HUDEP-2 (cell line): ENCODE results near the gene ARHGAP22.

Experiments
- DNase-seq, 76 experiments: peaks; one replicate each; lab custom pipeline; 2025; ENCODE audit not compliant: unreplicated experiment in 76 of 76; lab: John Stamatoyannopoulos, UW

Gene ARHGAP22

DNA sequence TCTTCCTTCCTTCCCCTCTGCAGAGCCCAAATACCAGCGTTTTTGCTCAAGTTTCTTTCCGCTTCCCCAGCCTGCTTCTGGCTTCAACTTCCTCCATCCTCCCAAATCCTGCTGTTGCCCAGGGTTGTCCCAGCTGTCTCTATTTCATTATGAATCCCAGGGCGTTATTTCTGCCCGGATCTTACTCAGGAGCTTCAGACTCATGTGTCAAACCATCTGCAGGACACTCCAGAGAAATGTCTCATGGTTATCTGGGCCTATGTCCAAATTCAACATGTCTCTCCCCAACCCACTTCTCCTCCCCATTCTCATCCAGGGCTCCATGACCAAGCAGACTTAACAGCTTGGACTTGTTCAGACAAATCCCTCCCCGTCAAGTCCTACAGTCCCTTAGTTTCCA, 15.6 kb downstream of the ARHGAP22 start:
- DNase-seq = no peak

DNA sequence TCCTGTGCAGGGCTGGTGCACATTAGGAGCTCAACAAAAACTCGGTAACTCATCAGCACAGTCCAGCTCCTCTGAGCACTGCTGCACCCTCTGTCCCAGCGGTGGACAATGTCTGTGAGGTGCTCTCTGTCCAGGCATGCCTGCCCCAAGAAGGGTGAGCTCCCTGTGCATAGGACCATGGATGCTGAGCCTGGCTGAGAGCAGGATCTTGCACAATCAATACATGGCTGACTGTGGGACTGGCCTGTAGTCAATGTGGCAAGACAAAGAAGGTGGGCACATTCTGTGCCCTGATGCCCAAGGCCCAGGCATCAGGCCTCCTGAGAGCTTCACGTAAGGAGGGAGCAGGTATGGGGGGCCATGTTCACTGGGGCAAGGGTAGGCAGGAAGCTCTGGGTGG, 17.1 kb downstream of the ARHGAP22 start:
- no peak for DNase-seq

DNA sequence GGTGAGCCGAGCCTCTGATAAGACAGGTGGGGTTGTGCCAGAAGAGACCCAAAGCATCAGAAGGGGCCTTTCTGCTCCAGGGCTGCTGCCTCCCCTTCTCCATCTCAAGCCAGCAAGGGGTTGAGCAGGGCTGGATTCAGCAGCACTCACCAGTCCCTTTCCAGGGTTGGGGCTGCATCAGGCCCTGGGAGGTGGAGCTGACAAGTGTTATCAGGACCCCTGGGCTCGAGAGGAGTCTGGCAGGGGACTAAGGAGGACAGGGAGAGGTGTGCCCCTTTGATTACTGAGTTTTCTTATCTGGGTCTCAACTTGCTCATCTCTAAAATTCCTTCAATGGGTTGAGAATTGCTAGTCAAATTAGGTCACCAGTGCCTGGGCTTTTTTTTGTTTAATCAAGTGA, 17.8 kb downstream of the ARHGAP22 start:
- no peak for DNase-seq

DNA sequence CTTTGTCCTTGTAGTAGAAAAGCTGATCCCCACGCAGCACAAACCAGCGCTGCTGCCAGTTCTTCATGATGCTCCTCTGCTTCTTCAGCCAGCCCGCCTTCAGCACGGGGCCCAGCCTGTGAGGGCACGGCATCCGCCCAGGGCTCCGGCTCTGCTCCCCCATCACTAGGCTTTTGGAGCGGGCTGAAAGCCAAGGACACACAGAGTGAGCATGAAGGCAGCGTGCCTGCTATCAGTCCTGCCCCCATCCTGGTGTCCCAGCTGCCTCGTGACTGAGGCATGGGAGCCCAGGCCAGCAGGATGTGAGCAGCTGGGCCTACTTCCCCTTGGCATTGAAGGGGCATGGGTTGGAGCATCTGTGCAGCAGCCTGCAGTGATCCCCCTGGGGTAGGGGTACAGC, 21.9 kb downstream of the ARHGAP22 start:
- no peak for DNase-seq

DNA sequence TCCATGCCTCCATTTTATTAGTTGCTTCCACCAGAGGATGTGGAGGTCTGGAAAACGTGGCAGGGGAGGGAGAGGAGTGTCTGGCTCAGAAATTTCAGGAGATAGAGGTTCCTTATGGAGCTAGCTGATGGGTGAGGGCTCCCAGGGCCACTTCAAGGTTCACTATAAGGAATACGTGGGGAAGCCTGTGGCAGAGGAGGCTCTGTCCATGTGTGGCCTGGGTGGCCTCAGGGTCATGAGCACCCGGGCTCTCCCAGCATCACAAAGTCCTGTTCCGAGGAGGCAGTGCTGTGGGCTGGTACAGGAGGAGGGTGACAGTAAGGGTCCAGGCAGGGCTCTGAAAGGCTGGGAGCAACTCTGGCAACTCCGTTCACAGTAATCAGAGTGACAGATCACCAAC, 24.6 kb downstream of the ARHGAP22 start:
- no peak for DNase-seq

DNA sequence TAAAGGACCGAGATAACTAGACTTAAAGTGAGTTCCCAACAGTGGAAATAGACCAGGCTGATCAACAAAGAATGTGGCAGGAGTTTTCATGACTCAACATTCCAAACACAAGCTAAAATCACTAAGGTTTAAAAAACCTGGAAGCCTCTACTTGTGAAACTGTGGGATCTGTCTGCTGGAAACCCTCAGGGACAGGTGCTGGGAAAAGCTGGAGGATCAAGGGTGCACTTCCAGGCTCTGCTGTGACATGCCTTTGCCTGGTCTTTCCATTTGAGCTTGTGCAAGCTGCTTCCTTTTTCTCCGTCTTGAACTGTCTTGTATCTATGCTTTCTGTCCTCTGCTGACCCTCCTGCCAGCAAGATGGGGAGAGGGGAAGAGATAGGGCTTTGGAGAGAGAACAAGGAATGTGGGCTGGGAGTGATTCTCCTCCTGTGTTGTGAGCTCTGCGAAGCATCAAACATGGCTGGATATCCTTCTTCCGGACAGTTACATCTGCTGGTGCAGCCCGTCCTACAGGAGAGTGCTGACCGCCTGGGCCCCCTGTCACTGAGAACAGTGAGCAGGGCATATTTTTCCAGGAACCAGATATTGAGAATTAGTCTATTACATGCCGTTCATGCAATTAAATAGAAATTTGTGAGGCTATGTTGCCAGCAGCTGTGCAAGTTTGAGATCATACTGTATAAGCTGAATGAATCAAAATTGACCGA, 25.5 kb downstream of the ARHGAP22 start:
- no peak for DNase-seq

DNA sequence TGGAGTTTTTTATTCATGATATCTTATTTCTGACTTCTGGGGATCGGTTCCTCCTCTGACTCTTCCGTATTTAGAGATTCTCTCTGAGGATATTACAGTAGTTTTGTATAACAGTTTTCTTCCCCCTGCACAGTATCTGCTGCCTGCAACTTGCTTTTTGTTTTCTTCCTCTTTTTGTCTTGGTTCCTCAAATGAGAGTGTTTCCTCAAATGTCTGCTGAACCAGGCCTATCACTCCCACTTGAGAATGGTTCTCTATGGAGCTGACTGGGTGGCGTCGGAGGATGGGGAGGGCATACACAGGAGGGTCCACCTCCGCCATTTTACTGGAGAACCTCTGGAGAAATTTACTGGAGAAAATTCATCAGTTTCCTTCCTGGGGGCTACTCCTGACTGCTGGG, 27.7 kb downstream of the ARHGAP22 start:
- DNase-seq = no peak

DNA sequence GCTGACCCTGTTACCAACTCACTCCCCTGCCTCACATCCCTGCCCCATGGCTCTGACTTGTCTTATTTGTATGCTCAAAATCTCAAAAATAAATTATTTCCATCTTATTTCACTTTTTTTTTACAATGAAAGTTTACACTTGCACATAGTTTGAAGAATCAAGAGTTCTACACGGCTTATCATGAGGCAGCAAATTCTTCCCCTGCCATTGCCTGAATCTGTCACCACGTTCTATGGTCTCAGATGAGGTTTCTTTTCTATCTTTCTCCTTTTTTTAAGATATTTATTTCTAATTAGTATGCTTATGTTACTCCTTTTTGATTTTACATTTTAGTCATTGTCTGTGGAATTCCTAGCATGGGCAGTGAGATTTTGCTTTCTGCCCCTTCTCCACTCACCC, 28.4 kb downstream of the ARHGAP22 start:
- DNase-seq = no peak

DNA sequence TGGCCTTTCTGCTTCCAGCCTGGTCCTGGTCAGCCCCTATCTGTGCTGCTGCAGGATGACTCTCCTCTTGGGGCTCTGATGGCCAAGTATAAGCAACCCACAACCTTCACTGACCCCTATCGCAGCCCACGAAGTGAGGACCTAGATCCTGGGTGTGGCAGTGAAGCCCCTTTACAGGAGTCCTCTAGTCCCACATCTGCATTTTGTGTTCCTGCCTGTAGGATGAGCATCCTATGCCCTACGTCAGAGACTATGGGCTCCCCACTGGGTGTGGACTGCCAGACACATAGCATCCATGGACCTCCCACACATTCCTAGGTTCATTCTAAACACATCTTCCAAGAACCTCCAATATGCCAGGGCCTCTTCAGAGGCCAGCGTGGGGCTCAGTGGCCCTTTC, 29.0 kb downstream of the ARHGAP22 start:
- DNase-seq = no peak

DNA sequence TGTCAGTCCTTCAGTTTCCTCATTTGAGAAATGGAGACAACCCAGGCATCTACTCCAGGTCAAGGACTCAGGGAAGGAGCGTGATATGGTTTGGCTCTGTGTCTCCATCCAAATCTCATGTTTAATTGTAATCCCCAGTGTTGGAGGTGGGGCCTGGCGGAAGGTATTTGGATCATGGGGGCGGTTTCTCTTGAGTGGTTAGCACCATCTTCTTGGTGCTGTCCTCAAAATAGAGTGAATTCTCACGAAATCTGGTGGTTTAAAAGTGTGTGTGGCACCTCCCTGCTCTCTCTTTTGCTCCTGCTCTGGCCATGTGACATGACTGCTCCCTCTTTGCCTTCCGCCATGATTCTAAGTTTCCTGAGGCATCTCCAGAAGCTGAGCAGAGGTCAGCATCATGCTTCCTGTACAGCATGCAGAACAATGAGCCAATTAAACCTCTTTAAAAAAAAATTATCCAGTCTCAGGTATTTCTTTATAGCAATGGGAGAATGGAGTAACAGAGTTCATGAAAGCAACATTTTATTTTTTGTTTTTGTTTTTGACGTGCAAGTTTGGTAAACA, 30.0 kb downstream of the ARHGAP22 start:
- no peak for DNase-seq

DNA sequence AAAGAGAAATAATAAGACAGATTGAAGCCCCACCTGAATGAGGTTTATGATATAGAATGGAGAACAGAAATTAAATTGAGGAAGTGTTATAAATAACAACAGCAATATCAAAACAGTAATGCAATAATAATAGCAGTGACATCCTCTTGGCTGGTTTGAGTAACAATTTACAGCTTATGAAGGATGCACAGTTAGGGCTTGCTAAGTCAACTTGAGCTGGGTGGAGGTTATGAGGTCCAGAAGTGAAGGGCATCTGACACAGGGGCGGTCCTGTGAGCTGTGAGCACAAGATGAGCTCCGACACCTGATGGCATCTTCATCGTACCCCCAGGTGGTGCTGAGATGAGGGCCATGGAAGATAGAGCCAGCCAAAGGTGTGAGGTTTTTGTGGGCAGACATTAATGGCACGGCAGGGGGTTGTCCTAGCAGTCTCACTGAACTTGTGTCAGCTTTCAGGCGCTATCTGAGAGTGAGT, 30.5 kb downstream of the ARHGAP22 start:
- no peak for DNase-seq

DNA sequence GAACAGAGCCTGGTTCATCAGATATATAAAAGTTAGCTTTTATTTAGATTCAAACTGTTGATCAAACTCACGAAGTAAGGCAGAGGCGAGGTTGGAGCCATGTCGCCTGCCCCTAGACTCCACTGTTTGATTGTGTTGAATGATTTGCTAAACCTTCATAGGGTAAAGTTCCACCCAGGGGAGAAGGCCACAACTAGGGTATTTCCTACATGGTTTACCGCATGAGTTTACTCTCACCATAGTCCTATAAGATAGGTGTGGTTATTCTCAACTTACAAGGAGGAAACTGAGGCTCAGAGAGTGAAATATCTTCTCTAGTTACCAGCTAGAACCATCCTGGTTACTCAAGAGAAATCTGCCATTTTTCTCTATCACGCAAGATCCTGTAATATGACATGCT, 31.8 kb downstream of the ARHGAP22 start:
- DNase-seq = no peak

DNA sequence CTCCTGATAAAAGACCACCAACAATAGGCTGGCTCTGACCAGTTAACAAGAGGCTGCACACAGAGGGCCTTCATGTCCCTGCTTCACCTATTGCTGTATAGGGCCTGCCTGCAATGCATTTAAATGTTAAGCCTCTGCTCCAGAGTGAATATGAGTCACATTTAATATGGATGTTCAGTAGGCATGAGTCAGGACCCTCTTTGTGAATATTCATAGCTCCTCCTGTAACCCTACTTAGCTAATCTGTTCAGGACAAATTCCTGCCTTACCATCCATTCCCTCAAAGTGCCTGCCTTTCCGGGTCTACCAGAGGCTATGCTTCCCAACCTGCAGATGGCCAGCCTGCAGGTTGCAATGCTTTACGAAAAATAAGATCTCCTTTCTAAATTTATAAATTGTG, 32.5 kb downstream of the ARHGAP22 start:
- DNase-seq = no peak

DNA sequence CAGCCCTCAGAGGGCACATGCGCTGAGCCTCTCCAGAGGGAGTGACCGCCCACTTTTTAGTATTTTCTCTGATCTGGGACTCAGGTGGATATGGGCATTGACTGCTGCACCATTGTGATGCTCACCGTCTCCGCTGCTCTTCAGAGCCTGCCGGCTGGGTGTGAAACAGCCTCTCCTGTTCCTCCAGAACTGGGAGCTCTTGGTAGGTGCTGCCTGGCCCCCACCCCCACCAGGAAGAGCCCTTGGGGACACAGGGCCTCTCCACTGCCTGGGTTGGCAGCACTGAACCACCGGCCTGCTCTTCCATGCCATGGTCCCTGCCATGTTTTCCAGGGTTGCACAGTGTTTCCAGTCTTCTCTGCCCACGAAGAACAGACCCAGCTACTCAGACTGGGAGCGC, 36.3 kb downstream of the ARHGAP22 start:
- no peak for DNase-seq

DNA sequence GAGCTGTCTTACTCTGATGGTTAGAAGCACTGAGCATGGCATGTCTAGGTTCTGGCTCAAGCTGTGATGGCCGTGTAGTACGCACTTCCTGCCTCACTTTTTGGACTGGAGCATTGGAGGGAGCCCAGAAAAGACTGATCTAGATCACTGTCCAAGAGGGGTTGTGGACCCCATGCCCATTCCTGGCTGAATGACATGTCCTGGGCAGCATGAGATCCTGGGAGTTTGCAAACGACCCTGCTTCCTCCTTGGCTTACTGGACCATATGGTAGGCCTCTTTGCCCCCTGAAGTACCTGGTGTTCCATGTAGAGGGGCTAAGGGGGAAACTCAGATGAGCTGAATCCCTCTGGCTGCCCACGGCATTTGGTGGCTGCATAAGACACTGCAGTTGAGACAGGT, 36.7 kb downstream of the ARHGAP22 start:
- no peak for DNase-seq

DNA sequence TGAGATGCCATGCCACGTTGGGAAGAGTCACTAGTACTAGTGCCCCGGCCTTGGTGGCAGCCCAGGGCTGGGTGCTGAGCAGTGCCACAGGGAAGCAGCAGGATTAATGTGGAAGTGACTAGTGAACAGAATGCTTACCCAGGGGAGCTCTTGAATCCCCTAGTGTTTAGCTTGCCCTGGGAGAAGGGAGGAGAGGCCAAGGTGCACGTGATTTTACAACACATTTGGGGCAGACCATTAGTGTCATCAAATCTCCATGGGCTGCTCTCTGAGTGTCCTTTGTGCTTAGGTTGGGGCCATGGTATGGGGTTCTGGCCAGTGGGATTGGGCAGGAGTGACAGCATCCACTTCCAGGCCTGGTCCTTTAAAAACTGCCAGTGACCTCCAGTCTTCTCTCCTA, 37.5 kb downstream of the ARHGAP22 start:
- no peak for DNase-seq

DNA sequence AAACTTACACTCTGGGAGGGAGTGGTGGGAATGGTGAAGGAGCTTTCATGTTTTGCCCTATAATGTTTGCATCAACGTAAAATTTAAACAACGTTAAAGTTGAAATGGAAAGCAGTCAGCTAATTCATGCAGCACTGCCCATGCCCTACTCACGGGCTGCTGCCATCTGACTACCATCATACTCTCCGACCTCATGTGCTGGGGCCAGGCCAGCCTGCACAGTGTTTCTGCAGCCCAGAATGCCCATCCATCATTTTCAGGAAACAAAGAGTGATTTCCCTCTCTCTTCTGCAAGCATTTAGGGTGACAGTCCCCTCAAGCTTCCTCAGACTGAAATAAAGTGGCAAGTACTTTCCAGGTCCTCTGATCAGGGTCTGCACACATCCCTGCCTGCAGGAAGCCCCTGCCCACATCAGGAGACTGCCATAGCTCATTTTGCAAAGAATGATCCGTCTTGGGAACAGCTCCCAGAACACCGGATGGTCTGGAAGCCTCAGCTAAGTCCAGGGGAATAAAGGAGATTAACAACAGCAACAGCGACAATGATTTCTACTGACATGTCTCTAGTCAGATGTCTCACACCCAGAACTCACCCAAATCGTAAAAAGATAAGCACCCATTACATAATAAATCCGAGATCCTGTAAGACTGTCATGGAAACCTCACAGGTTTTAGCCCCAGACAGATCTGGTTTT, 40.3 kb downstream of the ARHGAP22 start:
- DNase-seq = no peak

DNA sequence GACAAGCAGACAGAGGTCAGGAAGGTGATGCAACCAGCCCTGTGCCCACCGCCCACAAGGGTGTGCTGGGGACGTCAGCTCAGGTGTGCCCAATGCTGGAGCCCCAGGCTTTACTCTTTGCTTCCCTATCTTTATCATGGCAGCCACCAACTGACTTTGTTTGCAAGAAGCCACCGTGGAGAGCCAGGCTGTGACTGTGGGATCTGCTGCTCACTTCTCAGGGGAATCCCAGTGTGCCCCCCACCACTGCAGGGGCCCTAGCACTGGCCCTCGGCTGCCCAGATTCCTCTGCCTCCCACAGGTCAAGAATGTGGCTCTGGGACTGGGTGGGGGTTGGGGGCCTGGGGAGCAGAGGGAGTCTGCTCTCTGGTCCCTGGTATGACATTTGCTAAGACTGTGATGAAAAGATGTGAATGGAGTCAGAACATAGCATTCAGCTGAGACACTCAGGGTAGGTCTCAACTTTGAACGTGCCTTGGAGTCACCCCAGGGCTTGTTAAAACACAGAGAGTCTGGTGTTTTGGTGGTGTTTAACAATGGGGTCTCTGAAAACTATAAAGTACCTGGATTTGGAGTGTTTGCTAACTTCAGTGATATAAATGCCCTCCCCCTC, 47.3 kb downstream of the ARHGAP22 start:
- DNase-seq = no peak

DNA sequence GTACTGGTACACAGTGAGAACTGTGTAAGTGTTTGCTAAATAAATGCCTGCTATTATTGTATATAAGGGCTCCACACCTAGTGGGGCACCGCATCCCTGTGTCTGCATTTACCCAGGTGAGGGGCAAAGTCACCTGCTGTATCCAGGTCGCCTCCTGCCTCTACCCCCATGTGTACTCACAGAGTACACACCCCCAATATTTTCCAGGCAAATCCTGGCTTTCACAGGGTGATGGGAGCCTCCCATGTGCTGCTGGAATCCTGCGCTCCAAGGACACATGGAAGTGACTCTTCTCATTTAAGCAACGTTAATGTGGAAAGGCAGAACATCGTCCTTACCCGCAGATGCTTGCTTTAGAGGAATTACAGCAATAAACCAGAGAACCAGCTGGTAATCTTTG, 48.2 kb downstream of the ARHGAP22 start:
- DNase-seq = no peak

DNA sequence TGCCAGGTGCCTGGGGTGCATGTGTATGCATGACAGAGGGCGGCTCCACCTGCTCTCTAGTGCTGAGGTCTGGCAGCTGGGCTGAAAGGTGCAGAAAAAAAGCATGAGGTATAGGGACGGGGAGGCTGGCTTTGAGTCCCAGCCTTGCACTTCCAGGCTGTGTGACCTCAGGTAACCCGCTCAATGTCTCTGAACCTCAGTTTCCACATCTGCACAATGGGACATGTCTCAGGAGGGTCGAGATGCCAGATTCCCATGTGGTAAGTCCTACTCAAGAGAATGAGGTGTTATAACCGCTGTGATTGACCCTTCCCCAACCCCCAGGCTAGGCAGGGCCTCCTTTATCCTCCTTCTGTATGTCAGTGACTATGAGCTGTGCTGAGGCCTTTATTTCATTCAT, 48.8 kb downstream of the ARHGAP22 start:
- no peak for DNase-seq

DNA sequence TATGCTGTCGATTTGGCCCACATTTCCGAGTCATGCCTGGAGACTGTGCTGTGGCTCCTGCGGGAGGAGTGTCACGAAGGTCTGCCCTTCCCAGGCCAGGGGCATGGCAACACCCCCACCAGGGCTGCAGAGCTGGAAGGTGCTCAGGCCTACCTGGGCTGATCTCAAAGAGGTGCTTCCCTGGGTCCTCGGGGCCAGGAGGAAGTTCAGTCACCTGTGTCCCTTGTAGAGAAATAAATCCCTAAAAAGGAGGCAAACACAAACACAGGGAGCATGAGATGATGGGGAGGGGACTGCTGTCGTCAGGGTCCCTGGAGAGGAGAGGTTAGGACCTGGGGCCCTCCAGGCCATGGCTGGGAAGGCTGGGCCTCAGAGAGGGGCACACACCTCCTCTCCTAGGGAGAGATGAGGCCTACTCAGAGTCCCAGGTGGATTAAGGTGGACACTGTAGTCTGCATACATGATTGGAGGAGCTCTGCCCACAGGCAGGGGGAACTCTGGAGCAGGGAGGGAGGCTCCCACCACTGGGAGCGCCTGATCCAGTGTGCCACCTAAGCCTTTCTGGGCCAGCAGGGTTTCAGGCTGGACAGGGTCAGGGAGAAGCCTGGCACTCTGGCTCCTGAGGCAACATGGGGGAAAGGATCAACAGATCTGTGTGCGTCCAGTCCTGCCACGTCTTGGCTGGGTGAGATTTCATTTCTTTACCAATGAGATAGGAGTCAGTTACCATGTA, 49.4 kb downstream of the ARHGAP22 start:
- no peak for DNase-seq
